Nephron progenitor cell (in vitro differentiated cells): ENCODE measurements around the gene CARMIL1.
A peak's percentile ranks its signal among the peaks of the same experiment; 100 is the strongest.

Experiments
- DNase-seq: peaks from one replicate; pipeline ENCODE4 v3.0.0; 2021
- H3K27ac Mint-ChIP-seq: 2 replicates; pipeline ENCODE4 v1.8.0; 2021; ENCODE audit warnings: mild to moderate bottlenecking, moderate library complexity, mixed read lengths
- H3K27me3 Mint-ChIP-seq: 2 replicates; pipeline ENCODE4 v1.8.0; 2021; ENCODE audit warnings: mild to moderate bottlenecking, low read depth, mixed read lengths; ENCODE audit not compliant: poor library complexity
- H3K36me3 Mint-ChIP-seq: 2 replicates; pipeline ENCODE4 v1.8.0; 2021; ENCODE audit warnings: low read depth, mixed read lengths
- H3K4me1 Mint-ChIP-seq: 2 replicates; pipeline ENCODE4 v1.8.0; 2021; ENCODE audit warnings: mixed read lengths
- H3K4me3 Mint-ChIP-seq: 2 replicates; pipeline ENCODE4 v1.8.0; 2021; ENCODE audit warnings: mild to moderate bottlenecking, moderate library complexity, mixed read lengths
- H3K9me3 Mint-ChIP-seq: 2 replicates; pipeline ENCODE4 v1.8.0; 2021; ENCODE audit warnings: mild to moderate bottlenecking, moderate library complexity, mixed read lengths
- TF ChIP-seq, protein P1 (sequence below): fragments of 200-600 bp; sonication (generic); IDR thresholded peaks from 2 replicates; pipeline ENCODE4 v1.5.0; 2021; ENCODE audit warnings: antibody characterized with exemption

Gene CARMIL1

DNA sequence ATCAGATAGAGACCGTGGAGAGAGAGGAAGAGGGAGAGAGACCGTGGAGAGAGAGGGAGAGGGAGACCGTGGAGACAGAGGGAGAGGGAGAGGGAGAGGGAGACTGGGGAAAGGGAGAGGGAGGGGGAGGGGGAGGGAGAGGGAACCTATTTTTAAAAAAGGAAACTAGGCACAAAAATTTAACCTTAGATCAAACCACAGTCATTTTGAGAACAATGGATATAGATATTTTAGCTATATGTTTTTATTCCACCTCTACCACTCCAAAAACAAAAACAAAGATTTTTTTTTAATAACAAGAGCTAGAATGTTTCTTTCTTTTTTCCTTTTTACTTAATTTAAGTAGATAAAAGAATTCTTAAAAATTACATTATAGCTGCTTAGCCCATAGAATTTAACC lies 307.8 kb downstream of the CARMIL1 start:
- no peak overlapping the region for H3K27ac Mint-ChIP-seq
- no peaks in the 10 kb centered on the region for H3K27me3 Mint-ChIP-seq
- H3K36me3 Mint-ChIP-seq: no peaks in the 10 kb centered on the region
- peaks cover 9% of the 10 kb centered on the region for H3K4me1 Mint-ChIP-seq
- H3K9me3 Mint-ChIP-seq: peaks cover 6% of the 10 kb centered on the region
- DNase-seq: no peak
- TF ChIP-seq, protein P1, sequence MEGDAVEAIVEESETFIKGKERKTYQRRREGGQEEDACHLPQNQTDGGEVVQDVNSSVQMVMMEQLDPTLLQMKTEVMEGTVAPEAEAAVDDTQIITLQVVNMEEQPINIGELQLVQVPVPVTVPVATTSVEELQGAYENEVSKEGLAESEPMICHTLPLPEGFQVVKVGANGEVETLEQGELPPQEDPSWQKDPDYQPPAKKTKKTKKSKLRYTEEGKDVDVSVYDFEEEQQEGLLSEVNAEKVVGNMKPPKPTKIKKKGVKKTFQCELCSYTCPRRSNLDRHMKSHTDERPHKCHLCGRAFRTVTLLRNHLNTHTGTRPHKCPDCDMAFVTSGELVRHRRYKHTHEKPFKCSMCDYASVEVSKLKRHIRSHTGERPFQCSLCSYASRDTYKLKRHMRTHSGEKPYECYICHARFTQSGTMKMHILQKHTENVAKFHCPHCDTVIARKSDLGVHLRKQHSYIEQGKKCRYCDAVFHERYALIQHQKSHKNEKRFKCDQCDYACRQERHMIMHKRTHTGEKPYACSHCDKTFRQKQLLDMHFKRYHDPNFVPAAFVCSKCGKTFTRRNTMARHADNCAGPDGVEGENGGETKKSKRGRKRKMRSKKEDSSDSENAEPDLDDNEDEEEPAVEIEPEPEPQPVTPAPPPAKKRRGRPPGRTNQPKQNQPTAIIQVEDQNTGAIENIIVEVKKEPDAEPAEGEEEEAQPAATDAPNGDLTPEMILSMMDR: no peak
- H3K4me3 Mint-ChIP-seq: no peak overlapping the region

DNA sequence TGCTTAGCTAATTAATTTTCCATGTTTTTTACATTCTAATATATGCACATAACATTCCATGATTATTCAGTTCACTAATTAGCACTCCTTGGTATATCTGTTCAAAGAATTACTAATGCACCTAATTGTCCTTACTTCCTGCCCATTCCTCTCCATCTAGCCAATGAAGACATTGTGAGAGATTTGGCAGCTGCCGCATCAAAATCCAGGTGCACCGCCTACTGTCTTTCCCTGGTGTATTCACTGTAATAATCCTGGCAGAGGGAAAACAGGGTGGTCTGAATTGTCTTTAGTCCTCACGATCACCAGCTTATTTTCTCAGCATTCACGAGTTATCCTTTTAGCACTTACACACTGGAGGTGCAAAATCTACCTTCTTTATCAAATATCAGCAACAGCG lies 311.8 kb downstream of the CARMIL1 start:
- peaks cover 2% of the 10 kb centered on the region for H3K27me3 Mint-ChIP-seq
- H3K9me3 Mint-ChIP-seq: peaks cover 6% of the 10 kb centered on the region
- no peak overlapping the region for H3K4me3 Mint-ChIP-seq
- no peak for DNase-seq
- TF ChIP-seq, protein P1: no peak
- H3K27ac Mint-ChIP-seq: no peak overlapping the region
- no peaks in the 10 kb centered on the region for H3K36me3 Mint-ChIP-seq
- H3K4me1 Mint-ChIP-seq: no peaks in the 10 kb centered on the region

DNA sequence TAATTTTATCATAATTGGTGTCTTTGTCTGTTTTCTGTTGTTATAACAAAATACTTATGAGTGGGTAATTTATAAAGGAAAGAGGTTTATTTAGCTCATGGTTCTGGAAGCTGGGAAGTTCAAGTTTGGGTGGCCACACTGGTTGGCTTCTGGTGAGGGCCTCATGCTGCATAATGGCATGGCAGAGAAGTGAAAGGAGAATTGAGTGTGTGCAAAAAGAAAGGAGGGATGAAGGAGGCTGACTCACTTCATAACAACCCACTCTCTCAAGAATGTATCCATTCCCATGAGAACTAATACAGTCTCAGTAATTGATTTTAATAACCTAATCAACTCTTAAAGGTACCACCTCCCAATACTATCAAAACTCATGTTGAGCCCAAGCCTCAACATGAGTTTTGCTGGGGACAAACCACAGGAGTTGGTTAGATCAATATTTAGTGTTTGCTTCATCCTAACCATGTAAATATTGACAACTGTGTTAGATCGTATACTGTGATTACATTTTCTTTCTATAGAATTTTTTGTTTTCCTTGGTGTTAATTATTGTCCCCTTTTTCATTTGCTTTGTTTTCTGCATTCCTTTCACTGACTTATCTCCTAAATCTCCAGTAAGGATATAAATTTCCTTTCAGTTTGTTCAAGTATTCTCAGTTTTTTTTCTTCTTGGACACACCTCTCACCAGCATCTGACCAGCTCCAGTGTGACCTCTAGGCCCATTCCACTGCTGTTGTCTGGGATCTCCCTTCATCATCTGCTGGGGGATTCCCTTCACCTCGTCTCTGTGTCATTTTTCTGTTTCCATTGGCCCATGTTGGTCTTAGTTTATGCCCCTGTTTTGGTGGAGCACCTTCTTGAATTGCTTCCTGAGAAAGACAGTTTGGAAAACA lies 318.0 kb downstream of the CARMIL1 start:
- no peaks in the 10 kb centered on the region for H3K36me3 Mint-ChIP-seq

DNA sequence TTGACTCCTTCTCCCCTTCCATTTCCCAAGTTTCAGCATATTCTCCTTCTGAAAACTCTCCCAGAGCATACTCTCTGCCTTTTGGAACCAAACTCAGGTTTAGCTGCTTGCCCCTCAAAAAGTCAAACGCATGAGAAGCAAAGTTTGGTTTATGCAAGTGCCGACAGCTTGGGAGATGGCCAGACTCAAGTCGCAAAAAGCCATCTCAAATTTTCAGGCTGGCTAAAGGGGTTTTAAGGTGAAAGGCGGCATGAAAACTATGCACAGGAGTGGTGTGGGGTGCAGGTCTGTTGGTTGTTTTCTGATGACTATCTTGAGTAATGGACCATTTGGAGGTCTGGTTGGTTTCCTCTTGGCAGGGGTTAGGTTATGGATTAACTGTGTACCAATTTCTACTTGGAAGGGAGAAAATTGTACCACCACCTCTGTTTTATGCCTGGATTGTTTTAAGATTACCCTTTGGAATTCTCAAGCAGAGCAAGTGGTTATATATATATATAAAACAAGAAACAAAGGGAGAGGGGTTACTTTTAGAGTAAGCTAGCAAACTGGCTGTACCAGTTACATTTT lies 320.4 kb downstream of the CARMIL1 start:
- H3K9me3 Mint-ChIP-seq: no peaks in the 10 kb centered on the region
- DNase-seq: no peak
- TF ChIP-seq, protein P1: no peak
- no peak overlapping the region for H3K4me3 Mint-ChIP-seq
- H3K36me3 Mint-ChIP-seq: no peaks in the 10 kb centered on the region
- no peaks in the 10 kb centered on the region for H3K27me3 Mint-ChIP-seq
- no peaks in the 10 kb centered on the region for H3K4me1 Mint-ChIP-seq
- no peak overlapping the region for H3K27ac Mint-ChIP-seq

More for the DNA sequence above, 318.0 kb downstream of the CARMIL1 start:
- H3K9me3 Mint-ChIP-seq: no peaks in the 10 kb centered on the region
- no peak overlapping the region for H3K27ac Mint-ChIP-seq
- H3K27me3 Mint-ChIP-seq: peaks cover 2% of the 10 kb centered on the region
- no peaks in the 10 kb centered on the region for H3K4me1 Mint-ChIP-seq
- TF ChIP-seq, protein P1: no peak
- H3K4me3 Mint-ChIP-seq: no peak overlapping the region
- no peak for DNase-seq

DNA sequence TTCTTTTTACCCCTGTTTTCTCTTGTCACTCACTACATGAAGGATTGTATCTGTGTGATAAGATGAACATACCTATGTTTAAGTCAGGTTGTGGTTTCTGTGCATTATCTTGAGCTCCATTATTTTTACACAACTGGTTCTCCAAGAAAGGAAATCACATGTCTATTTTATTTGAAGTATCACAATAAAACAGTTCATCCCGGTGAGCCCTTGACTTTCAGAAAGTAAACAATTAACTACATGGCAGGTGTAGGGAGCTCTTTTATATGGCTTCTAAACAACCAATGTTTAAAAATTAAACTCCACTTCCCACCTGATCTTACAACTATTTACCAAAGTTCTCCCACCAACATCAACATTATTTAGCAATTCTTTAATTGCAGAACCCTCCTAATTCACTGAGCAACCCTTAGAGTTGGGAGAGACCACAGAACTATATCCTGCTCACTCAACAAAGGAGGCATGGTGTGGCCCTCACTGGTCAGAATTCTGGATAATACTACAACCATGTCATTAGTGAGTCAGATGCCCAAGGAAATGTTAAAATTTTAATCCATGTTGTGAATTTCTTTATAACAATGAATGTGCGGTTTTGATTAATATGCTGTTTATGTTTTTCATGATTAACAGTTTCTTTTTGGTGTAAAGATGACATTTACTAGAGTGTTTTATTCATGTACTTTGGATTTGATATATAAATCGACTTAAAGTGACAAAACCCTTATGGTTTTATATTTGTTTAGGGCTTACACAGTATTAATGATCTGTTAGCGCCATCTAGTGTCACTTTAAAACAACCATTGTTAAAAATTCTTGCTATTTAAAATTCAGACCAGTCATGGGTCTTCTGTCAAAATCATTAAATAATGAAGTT lies 322.9 kb downstream of the CARMIL1 start:
- H3K36me3 Mint-ChIP-seq: no peaks in the 10 kb centered on the region
- no peaks in the 10 kb centered on the region for H3K27me3 Mint-ChIP-seq
- H3K4me3 Mint-ChIP-seq: no peak overlapping the region
- no peaks in the 10 kb centered on the region for H3K4me1 Mint-ChIP-seq
- H3K27ac Mint-ChIP-seq: no peak overlapping the region
- no peaks in the 10 kb centered on the region for H3K9me3 Mint-ChIP-seq
- no peak for DNase-seq
- TF ChIP-seq, protein P1: peak; percentile 66
